Lower leg skin (tissue), 4 donors: ENCODE data around the gene EPS8L2. TPM values are rescaled to one million over a fixed set of nuclear protein-coding genes. Genes with fewer than 3 reads are reported as not detected.

ENCODE experiments used
- DNase-seq, 2 donors: peaks; one replicate each; pipeline ENCODE4 v3.0.0-alpha.2; 2019; ENCODE audit warnings: low spot score in 2 of 2
- H3K4me3 ChIP-seq: fragments of 200-600 bp; sonication (generic); 2 replicates; pipeline ENCODE4 v1.5.1; 2017; ENCODE audit warnings: mild to moderate bottlenecking, low read depth; ENCODE audit not compliant: poor library complexity, severe bottlenecking
- POLR2A ChIP-seq, 2 donors: fragments of 450-650 bp; IDR thresholded peaks; one replicate each; pipeline ENCODE4 v1.6.1; 2016 to 2017; ENCODE audit warnings: antibody characterized with exemption in 2 of 2, mild to moderate bottlenecking in 1 of 2, moderate library complexity in 1 of 2
- WGBS, 2 donors: methylation state at CpG; one replicate each; pipeline ENCODE4 v1.1.5; 2018; 5-methylcytosine and 5-hydroxymethylcytosine counted together
- intact Hi-C: fragments of 100-400 bp; cut with DNase I; formaldehyde crosslinking; loops from one replicate; pipeline ENCODE4 v1.15.0; 2023; ENCODE audit warnings: low total_unique reads
- total RNA-seq, 4 donors: library from RNA; depleted of rRNA; stranded (reverse); fragments of >200 nt; gene quantifications; one replicate each; pipeline ENCODE4 v1.1.0, GENCODE V29; 2016
- TF ChIP-seq, protein P1 (sequence below), 3 donors: fragments of 450-650 bp; IDR thresholded peaks; one replicate each; pipeline ENCODE4 v1.5.1; 2016; ENCODE audit warnings: antibody characterized with exemption in 3 of 3, mild to moderate bottlenecking in 3 of 3, moderate library complexity in 2 of 3

Gene EPS8L2
- total RNA-seq, 4 donors from 2014 or later = 143 to 242 (median 164) TPM

DNA sequence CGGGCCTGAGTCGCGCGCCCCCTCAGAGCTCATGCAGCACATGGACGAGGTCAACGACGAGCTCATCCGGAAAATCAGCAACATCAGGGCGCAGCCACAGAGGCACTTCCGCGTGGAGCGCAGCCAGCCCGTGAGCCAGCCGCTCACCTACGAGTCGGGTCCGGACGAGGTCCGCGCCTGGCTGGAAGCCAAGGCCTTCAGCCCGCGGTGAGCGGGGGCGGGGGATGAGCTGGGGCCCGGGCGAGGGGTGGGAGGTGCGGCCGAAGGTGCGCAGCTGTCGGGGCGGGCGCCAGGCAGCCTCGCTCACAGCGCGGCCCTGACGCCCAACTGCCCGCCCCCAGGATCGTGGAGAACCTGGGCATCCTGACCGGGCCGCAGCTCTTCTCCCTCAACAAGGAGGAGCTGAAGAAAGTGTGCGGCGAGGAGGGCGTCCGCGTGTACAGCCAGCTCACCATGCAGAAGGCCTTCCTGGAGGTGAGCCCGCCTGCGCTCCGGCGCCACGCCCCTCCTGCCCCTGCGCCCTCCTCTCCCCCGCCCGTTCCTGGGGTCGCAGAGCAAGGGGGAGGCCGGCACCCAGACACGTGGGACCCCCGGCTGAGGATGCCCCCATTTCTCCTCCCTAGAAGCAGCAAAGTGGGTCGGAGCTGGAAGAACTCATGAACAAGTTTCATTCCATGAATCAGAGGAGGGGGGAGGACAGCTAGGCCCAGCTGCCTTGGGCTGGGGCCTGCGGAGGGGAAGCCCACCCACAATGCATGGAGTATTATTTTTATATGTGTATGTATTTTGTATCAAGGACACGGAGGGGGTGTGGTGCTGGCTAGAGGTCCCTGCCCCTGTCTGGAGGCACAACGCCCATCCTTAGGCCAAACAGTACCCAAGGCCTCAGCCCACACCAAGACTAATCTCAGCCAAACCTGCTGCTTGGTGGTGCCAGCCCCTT is 20.5 kb downstream of the EPS8L2 start:
- DNase-seq = peak in 1 of 2 donors; percentile 92

DNA sequence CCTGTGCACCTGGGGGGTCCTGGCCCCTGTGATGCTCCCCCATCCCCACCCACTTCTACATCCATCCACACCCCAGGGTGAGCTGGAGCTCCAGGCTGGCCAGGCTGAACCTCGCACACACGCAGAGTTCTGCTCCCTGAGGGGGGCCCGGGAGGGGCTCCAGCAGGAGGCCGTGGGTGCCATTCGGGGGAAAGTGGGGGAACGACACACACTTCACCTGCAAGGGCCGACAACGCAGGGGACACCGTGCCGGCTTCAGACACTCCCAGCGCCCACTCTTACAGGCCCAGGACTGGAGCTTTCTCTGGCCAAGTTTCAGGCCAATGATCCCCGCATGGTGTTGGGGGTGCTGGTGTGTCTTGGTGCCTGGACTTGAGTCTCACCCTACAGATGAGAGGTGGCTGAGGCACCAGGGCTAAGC is 21.3 kb downstream of the EPS8L2 start:
- DNase-seq = no peak
- TF ChIP-seq, protein P1, sequence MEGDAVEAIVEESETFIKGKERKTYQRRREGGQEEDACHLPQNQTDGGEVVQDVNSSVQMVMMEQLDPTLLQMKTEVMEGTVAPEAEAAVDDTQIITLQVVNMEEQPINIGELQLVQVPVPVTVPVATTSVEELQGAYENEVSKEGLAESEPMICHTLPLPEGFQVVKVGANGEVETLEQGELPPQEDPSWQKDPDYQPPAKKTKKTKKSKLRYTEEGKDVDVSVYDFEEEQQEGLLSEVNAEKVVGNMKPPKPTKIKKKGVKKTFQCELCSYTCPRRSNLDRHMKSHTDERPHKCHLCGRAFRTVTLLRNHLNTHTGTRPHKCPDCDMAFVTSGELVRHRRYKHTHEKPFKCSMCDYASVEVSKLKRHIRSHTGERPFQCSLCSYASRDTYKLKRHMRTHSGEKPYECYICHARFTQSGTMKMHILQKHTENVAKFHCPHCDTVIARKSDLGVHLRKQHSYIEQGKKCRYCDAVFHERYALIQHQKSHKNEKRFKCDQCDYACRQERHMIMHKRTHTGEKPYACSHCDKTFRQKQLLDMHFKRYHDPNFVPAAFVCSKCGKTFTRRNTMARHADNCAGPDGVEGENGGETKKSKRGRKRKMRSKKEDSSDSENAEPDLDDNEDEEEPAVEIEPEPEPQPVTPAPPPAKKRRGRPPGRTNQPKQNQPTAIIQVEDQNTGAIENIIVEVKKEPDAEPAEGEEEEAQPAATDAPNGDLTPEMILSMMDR (IDR thresholded peaks at IDR 0.05) = no peak
- no peak for TF ChIP-seq POLR2A (IDR thresholded peaks at IDR 0.05)
- 75 to 92% methylated on average over 12 of the region's 12 CpGs for WGBS, 2 donors
- intact Hi-C loops = loop anchor here (10.0 kb wide), 1 partner anchor 72 kb away; no protein-coding TSS in a partner anchor
- no peak overlapping the region for H3K4me3 ChIP-seq

More for the DNA sequence above, 20.5 kb downstream of the EPS8L2 start:
- TF ChIP-seq, protein P1 (IDR thresholded peaks at IDR 0.05) = no peak
- no peak for TF ChIP-seq POLR2A (IDR thresholded peaks at IDR 0.05)
- intact Hi-C loops = loop anchor here (10.0 kb wide), 1 partner anchor 72 kb away; no protein-coding TSS in a partner anchor
- no peak overlapping the region for H3K4me3 ChIP-seq
- WGBS, 2 donors = 11% methylated on average over 32 to 50 of the region's 61 CpGs

DNA sequence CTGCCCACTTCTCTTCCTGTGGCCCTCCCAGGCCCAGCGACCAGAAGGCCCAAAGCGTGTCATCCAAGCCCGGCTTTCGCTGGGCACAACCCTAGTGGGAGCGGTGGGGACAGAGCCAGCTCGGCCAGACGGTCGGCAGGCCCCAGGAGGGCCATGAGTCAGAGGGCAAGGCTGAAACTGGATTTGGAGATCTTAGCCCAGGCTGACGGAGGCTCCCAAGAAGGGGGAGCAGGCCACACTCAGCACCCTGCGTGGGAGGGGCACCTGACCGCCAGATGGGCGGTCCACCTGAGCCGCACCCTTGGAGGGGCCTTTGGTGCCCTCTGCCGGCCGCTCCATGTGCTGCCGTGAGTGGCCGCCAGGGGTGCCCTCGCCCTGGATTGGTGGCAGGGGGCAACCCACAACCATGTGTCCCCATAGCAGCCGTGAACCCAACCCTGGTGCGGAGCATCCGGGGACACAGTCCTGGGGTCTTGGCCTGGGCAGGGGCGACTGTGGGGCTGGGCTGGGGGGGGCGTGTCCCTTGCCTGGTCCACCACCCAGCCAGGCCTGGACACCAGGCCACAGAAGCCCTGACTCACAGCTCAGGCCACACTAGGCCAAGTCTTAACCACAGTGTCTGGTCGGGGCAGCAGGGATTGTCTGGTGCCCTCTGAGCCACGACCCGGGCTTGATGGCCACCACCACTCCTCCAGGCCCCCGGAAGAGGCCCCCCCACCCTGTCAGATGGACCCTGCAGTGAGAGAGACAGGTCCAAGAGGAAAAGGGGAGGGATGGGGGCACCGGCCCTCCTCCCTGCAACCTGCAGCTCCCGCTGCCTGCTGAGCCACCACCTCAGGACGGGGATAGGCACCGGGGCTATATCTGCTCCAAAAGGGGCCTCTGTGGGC is 22.1 kb downstream of the EPS8L2 start:
- WGBS, 2 donors = 29 to 44% methylated on average over 7 to 21 of the region's 31 CpGs
- TF ChIP-seq, protein P1 (IDR thresholded peaks at IDR 0.05) = peak in 1 of 3 donors; percentile 89
- TF ChIP-seq POLR2A (IDR thresholded peaks at IDR 0.05) = no peak
- no peak overlapping the region for H3K4me3 ChIP-seq
- peak; percentile 72 to 97 for DNase-seq
- intact Hi-C loops = loop anchor here (10.0 kb wide), 1 partner anchor 73 kb away; no protein-coding TSS in a partner anchor

DNA sequence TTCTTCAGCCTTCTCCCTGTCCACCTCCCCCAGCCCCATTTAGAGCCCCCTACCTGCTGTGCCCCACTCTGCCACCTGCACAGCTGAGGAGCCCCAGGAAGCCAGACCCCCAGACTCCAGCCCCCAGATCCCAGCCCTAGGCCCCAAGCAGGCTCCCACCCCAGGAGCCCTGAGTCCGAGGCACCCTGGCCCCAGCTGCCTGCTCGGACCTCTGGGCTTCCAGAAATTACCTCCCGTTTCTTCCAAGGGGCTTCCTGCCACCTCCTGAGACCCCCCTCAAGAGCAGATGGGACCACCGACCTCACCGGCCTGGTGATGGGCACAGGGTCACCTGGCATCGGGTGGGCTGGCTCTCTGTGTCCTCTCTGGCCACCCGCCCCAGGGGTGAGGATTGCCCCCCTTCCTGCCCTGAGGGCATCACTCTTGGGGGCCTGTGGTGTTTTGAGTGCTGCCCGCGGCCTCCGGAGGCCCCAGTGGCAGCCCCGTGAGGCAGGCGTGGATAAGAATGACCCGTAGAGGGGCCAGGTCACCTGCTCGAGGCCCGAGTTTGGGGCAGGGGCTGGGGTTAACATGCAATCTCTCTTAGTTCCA is 23.0 kb downstream of the EPS8L2 start:
- TF ChIP-seq, protein P1 (IDR thresholded peaks at IDR 0.05) = no peak
- no peak for TF ChIP-seq POLR2A (IDR thresholded peaks at IDR 0.05)
- no peak for DNase-seq
- H3K4me3 ChIP-seq = no peak overlapping the region
- WGBS, 2 donors = 61 to 64% methylated on average over 5 to 15 of the region's 15 CpGs
- intact Hi-C loops = loop anchor here (10.0 kb wide), 1 partner anchor 74 kb away; no protein-coding TSS in a partner anchor

DNA sequence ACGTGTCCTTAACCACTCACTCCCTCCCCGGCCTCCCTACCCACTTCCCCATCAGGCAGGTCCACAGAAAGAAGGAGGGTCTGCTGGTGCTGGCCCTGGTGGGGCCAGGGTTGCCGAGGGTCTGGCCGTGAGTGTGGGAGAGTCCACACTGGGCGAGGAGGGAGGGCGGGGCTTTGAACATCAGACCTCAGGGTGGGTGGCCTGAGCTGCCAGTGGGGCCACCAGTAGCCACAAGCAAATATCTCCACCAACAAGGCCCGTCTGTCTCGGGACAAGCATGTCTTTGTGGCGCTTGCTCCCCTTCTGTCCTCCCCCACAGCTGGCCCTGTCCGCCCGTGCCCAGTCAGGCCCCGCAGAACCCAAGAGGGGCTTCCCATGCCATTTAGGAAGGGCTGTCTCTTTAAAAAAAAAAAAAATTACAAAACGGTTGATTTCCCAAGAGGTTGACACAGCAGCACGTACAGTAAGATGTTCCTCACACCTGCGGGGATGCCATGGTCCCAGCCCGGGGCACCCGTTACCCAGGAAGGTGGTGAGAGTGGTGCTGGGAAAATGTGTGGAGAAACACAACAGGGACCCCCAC is 23.6 kb downstream of the EPS8L2 start:
- H3K4me3 ChIP-seq = no peak overlapping the region
- 47 to 52% methylated on average over 16 to 17 of the region's 17 CpGs for WGBS, 2 donors
- TF ChIP-seq, protein P1 (IDR thresholded peaks at IDR 0.05) = no peak
- TF ChIP-seq POLR2A (IDR thresholded peaks at IDR 0.05) = no peak
- intact Hi-C loops = loop anchor here (10.0 kb wide), 1 partner anchor 75 kb away; no protein-coding TSS in a partner anchor
- DNase-seq = no peak
